CD14-positive monocyte (primary cell): ENCODE results near the gene PSMB2. TPM values are rescaled to one million over a fixed set of nuclear protein-coding genes. Genes with fewer than 3 reads are reported as not detected.
A peak's percentile ranks its signal among the peaks of the same experiment; 100 is the strongest.

Source experiments
- DNase-seq, 3 donors: peaks; one replicate each; pipeline ENCODE4 v3.0.0-alpha.2; 2011 to 2022
- H2AFZ ChIP-seq: 2 replicates; pipeline ENCODE4 v1.6.0; 2012; ENCODE audit warnings: mild to moderate bottlenecking, low read depth, low read length, inconsistent platforms; ENCODE audit not compliant: insufficient read depth, poor library complexity, severe bottlenecking
- H3K27ac ChIP-seq, 2 donors: 1 replicate in 1 of 2; 2 replicates in 1 of 2; pipeline ENCODE4 v1.5.1; 2012 to 2013; ENCODE audit warnings: low read length in 2 of 2, control low read depth in 1 of 2, inconsistent platforms in 1 of 2, low read depth in 1 of 2, mild to moderate bottlenecking in 1 of 2
- H3K27me3 ChIP-seq, 2 donors: one replicate each; pipeline versions ENCODE4 v1.6.0 to v1.6.1; 2011 to 2013; ENCODE audit warnings: low read length in 2 of 2; ENCODE audit not compliant: control insufficient read depth in 2 of 2, insufficient read depth in 2 of 2
- H3K36me3 ChIP-seq, 2 donors: replicated peaks in 1 of 2; 1 replicate in 1 of 2; 2 replicates in 1 of 2; pipeline versions ENCODE4 v1.5.1 to v1.6.1; 2012 to 2013; ENCODE audit warnings: low read length in 2 of 2, control low read depth in 1 of 2, inconsistent platforms in 1 of 2, mild to moderate bottlenecking in 1 of 2; ENCODE audit not compliant: insufficient read depth in 2 of 2, control insufficient read depth in 1 of 2
- H3K4me1 ChIP-seq, 2 donors: 1 replicate in 1 of 2; 2 replicates in 1 of 2; pipeline versions ENCODE4 v1.5.1 to v1.6.1; 2012 to 2013; ENCODE audit warnings: low read length in 2 of 2, control low read depth in 1 of 2, inconsistent platforms in 1 of 2, mild to moderate bottlenecking in 1 of 2, moderate library complexity in 1 of 2; ENCODE audit not compliant: insufficient read depth in 2 of 2, control insufficient read depth in 1 of 2
- H3K4me2 ChIP-seq: replicated peaks from 2 replicates; pipeline ENCODE3; 2012; ENCODE audit warnings: low read length, moderate library complexity, mild to moderate bottlenecking; ENCODE audit not compliant: poor library complexity, severe bottlenecking; ENCODE audit errors: extremely low read depth
- H3K4me3 ChIP-seq, 3 experiments: fragments of 200-600 bp in 1 of 3; sonication (generic) in 1 of 3; replicated peaks in 1 of 3; 1 replicate in 2 of 3; 2 replicates in 1 of 3; pipeline ENCODE4 v1.5.1; 2011 to 2013; ENCODE audit warnings: low read length in 3 of 3, mild to moderate bottlenecking in 3 of 3, control low read depth in 2 of 3, low read depth in 2 of 3, inconsistent platforms in 1 of 3, moderate library complexity in 1 of 3
- H3K79me2 ChIP-seq: 2 replicates; pipeline ENCODE4 v1.6.0; 2012; ENCODE audit warnings: mild to moderate bottlenecking, control low read depth, inconsistent platforms, low read length, moderate library complexity; ENCODE audit not compliant: insufficient read depth
- H3K9ac ChIP-seq: 2 replicates; pipeline ENCODE4 v1.6.0; 2017; ENCODE audit warnings: low read length, mild to moderate bottlenecking; ENCODE audit not compliant: insufficient read depth, poor library complexity, severe bottlenecking
- H3K9me3 ChIP-seq, 2 donors: replicated peaks in 1 of 2; 1 replicate in 1 of 2; 2 replicates in 1 of 2; pipeline versions ENCODE4 v1.5.1 to v1.6.1; 2012 to 2013; ENCODE audit warnings: low read length in 2 of 2, control low read depth in 1 of 2; ENCODE audit not compliant: control insufficient read depth in 1 of 2, insufficient read depth in 1 of 2
- H4K20me1 ChIP-seq: 2 replicates; pipeline ENCODE4 v1.6.0; 2012; ENCODE audit warnings: mild to moderate bottlenecking, low read length, control low read depth, moderate library complexity; ENCODE audit not compliant: insufficient read depth
- H3K27ac Mint-ChIP-seq, 7 donors: one replicate each; pipeline ENCODE4 v1.8.0; 2020; ENCODE audit warnings: mild to moderate bottlenecking in 7 of 7, mixed read lengths in 7 of 7, moderate library complexity in 6 of 7, inconsistent platforms in 2 of 7
- H3K27me3 Mint-ChIP-seq, 3 donors: one replicate each; pipeline ENCODE4 v1.8.0; 2021 to 2022; ENCODE audit warnings: low read depth in 3 of 3, mild to moderate bottlenecking in 3 of 3, mixed read lengths in 3 of 3, moderate library complexity in 3 of 3, inconsistent platforms in 1 of 3
- H3K36me3 Mint-ChIP-seq, 2 donors: one replicate each; pipeline ENCODE4 v1.8.0; 2020; ENCODE audit warnings: mixed read lengths in 2 of 2, inconsistent platforms in 1 of 2, mild to moderate bottlenecking in 1 of 2
- H3K4me1 Mint-ChIP-seq: one replicate; pipeline ENCODE4 v1.8.0; 2020; ENCODE audit warnings: mild to moderate bottlenecking, mixed read lengths
- H3K4me3 Mint-ChIP-seq, 2 donors: one replicate each; pipeline ENCODE4 v1.8.0; 2020; ENCODE audit warnings: mild to moderate bottlenecking in 2 of 2, mixed read lengths in 2 of 2, moderate library complexity in 1 of 2
- H3K9me3 Mint-ChIP-seq, 7 donors: one replicate each; pipeline ENCODE4 v1.8.0; 2020 to 2022; ENCODE audit warnings: mixed read lengths in 7 of 7, mild to moderate bottlenecking in 6 of 7, moderate library complexity in 6 of 7, inconsistent platforms in 2 of 7
- CTCF ChIP-seq: fragments of 200-600 bp; IDR thresholded peaks from one replicate; pipeline ENCODE4 v1.8.0; 2022; ENCODE audit warnings: antibody characterized with exemption, mild to moderate bottlenecking
- WGBS: methylation state at CpG from one replicate; pipeline ENCODE4 v1.1.5; 2013; ENCODE audit warnings: missing lambda C conversion rate; ENCODE audit not compliant: insufficient coverage; 5-methylcytosine and 5-hydroxymethylcytosine counted together
- intact Hi-C, 2 donors: fragments of 100-400 bp; cut with micrococcal nuclease; formaldehyde crosslinking; loops; one replicate each; pipeline versions ENCODE4 v1.15.0 to v1.15.1; 2023
- polyA plus RNA-seq, 3 donors: library from polyadenylated mRNA; depleted of rRNA in 1 of 3; unstranded in 2 of 3; stranded (reverse) in 1 of 3; fragments of 300-500 nt in 2 of 3; fragments of >200 nt in 1 of 3; fragmentation: Illumina TruSeq in 2 of 3; gene quantifications; 1 replicate in 2 of 3; 2 replicates in 1 of 3; pipeline ENCODE4 v1.2.3, GENCODE V29; 2012 to 2021

PSMB2 gene
- polyA plus RNA-seq, 3 donors: 27.9 to 84.1 (median 78.6) TPM

DNA sequence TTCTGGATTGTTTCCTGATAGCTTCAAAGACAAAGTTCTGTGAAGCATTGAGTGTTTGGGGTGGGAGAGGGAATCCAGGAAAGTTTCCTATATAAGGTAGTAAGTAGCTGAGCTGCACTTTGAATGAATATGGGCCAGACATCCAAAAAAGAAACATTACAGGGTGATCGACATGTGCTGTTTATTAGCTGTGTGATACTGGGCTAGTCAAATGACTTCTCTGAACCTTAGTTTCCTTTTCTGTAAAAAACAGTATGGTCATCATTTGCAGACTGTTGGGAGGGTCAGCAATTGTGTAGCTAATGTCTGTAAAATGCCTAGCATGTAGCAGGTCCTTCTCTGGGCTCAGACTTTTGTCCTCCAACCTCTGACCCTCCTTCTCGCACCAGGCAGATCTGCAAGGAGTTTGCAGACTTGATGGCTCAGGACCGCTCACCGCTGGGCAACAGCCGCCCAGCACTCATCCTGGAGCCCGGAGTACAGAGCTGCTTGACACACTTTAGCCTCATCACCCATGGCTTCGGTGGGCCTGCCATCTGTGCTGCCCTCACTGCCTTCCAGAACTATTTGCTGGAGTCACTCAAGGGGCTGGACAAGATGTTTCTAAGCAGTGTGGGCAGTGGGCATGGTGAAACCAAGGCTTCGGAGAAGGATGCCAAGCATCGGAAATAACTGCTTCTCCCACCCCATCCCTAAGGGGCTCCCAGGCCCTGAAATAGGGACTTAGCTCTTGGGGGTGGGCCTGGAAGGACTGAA is 47.1 kb downstream of the PSMB2 start:
- Mint-ChIP-seq H3K36me3 (peaks cover 23 to 39% of the 10 kb centered on the region in 2 donors), H3K27ac (peak overlapping the region in 1 of 7 donors; percentile 15), H3K27me3 (no peaks in the 10 kb centered on the region), H3K4me1 (peaks cover 8% of the 10 kb centered on the region), H3K4me3 (no peak overlapping the region), H3K9me3 (no peaks in the 10 kb centered on the region)
- no peak overlapping the region for H3K27ac ChIP-seq
- H3K4me3 ChIP-seq: no peak overlapping the region
- H2AFZ ChIP-seq: no peak overlapping the region
- H3K9me3 ChIP-seq: no peaks in the 10 kb centered on the region
- intact Hi-C loops: no loop called here
- no peak for TF ChIP-seq CTCF
- no peaks in the 10 kb centered on the region for H3K79me2 ChIP-seq
- no peaks in the 10 kb centered on the region for H3K27me3 ChIP-seq
- no peak for DNase-seq
- no peaks in the 10 kb centered on the region for H4K20me1 ChIP-seq
- peaks cover 15 to 35% of the 10 kb centered on the region in 2 donors for H3K36me3 ChIP-seq
- H3K9ac ChIP-seq: no peak overlapping the region
- 100% methylated on average over 6 of the region's 9 CpGs for WGBS
- no peaks in the 10 kb centered on the region for H3K4me1 ChIP-seq
- H3K4me2 ChIP-seq: no peak overlapping the region

DNA sequence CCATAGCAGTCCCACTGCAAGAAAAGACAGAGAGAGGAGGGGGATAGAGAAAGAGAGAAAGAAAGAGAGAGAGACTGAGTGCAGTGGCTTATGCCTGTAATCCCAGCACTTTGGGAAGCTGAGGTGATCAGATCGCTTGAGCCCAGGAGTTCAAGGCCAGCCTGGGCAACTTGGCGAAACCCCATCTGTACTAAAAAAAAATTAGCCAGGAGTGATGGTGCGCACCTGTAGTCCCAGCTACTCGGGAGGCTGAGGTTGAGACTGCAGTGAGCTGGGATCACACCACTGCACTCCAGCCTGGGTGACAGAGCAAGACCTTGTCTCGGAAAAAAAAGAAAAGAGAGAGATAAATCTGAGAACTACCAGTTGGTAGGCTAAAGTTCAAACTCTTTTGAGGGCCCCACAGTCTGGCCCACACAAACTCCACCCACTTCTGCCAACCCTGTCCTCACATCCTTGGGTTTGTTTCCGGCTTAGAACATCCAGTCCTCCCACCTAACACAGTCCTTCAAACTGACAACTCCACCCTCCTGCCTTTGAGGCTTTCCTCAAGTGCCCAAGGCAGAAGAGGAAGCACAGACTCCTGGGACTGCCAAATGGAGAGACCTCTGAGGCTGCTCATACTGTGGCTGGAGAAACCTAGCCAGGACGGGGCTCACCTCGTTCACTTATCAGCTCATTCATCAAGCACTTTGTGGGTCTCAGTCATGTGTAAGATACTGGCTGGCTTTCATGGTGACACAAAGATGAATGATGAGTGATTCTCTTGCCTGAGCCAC is 48.1 kb downstream of the PSMB2 start:
- intact Hi-C loops: no loop called here
- peak overlapping the region in 1 of 7 donors; percentile 10 for H3K27ac Mint-ChIP-seq
- H3K27me3 ChIP-seq: no peaks in the 10 kb centered on the region

More for the DNA sequence above, 48.1 kb downstream of the PSMB2 start:
- no peak overlapping the region for H3K27ac ChIP-seq
- 44% methylated on average over 5 of the region's 8 CpGs for WGBS
- no peak overlapping the region for H2AFZ ChIP-seq
- peaks cover 26 to 35% of the 10 kb centered on the region in 2 donors for H3K36me3 Mint-ChIP-seq
- no peaks in the 10 kb centered on the region for H4K20me1 ChIP-seq
- no peak overlapping the region for H3K4me2 ChIP-seq
- H3K4me3 ChIP-seq: no peak overlapping the region
- H3K79me2 ChIP-seq: no peaks in the 10 kb centered on the region
- H3K4me1 ChIP-seq: no peaks in the 10 kb centered on the region
- peaks cover 12 to 29% of the 10 kb centered on the region in 2 donors for H3K36me3 ChIP-seq
- H3K4me1 Mint-ChIP-seq: peaks cover 8% of the 10 kb centered on the region
- no peak overlapping the region for H3K9ac ChIP-seq
- H3K27me3 Mint-ChIP-seq: no peaks in the 10 kb centered on the region
- no peak for TF ChIP-seq CTCF
- no peak for DNase-seq
- H3K4me3 Mint-ChIP-seq: no peak overlapping the region
- H3K9me3 Mint-ChIP-seq: no peaks in the 10 kb centered on the region
- no peaks in the 10 kb centered on the region for H3K9me3 ChIP-seq
